ENCODE data around the gene RBM10. TPM values are rescaled to one million over a fixed set of nuclear protein-coding genes. Genes with fewer than 3 reads are reported as not detected.

RBM10 gene
- total RNA-seq, 1 experiment from 2014 or later: 56.9 TPM

GRCh38 chrX:47174846-47175587, 30.0 kb downstream of the RBM10 start (continued):
- TF ChIP-seq, protein P1, sequence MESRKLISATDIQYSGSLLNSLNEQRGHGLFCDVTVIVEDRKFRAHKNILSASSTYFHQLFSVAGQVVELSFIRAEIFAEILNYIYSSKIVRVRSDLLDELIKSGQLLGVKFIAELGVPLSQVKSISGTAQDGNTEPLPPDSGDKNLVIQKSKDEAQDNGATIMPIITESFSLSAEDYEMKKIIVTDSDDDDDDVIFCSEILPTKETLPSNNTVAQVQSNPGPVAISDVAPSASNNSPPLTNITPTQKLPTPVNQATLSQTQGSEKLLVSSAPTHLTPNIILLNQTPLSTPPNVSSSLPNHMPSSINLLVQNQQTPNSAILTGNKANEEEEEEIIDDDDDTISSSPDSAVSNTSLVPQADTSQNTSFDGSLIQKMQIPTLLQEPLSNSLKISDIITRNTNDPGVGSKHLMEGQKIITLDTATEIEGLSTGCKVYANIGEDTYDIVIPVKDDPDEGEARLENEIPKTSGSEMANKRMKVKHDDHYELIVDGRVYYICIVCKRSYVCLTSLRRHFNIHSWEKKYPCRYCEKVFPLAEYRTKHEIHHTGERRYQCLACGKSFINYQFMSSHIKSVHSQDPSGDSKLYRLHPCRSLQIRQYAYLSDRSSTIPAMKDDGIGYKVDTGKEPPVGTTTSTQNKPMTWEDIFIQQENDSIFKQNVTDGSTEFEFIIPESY (IDR thresholded peaks at IDR 0.05; ENCODE audit: extremely low read depth, insufficient replicate concordance, low read length): no peak
- TF ChIP-seq YY1 (IDR thresholded peaks at IDR 0.05; ENCODE audit: extremely low read depth, insufficient replicate concordance, low read depth, low read length): no peak

DNA sequence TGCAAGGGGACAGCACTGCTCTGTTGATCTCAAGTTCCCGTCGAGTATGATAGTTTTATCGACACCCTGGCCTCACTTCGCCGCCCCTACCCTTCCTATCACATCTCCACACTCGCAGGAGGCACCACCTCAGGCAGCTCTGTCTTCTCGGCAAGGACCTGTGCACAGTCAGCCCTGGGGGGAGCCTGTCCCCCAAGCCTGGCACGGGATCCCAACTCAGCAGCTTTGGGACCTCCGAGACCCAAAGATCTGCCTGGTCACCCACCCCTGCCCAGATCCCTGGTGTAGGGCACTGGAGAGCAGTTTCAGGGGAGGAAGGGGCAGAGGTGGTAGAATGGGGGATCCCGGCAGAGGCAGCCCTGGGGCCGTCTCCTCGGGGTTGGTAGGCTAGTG, 30.6 kb downstream of the RBM10 start:
- ATAC-seq (no peak), DNase-seq (ENCODE audit: low read depth, low spot score) (no peak)
- H3K4me1 ChIP-seq (ENCODE audit: control insufficient read depth in 1 of 2, insufficient read depth in 2 of 2, low read length in 2 of 2): no peaks in the 10 kb centered on the region
- H3K9me2 ChIP-seq (ENCODE audit: insufficient read depth): no peaks in the 10 kb centered on the region
- H3K4me2 ChIP-seq (ENCODE audit: low read length): no peak overlapping the region
- no peaks in the 10 kb centered on the region for H3K27me3 ChIP-seq (ENCODE audit: insufficient read depth, low read length)
- intact Hi-C loops (cut with micrococcal nuclease): no loop called here
- CTCF ChIA-PET: no interaction called here
- H3K4me3 ChIP-seq (replicated peaks in 1 of 2; ENCODE audit: low read depth in 1 of 2, low read length in 2 of 2): no peak overlapping the region
- RAD21 ChIA-PET (ENCODE audit: low non-redundant PET in 1 of 2, low total read pairs in 2 of 2, uncharacterized antibody in 2 of 2, unreplicated experiment in 2 of 2): no interaction called here
- no peak overlapping the region for H2AFZ ChIP-seq (ENCODE audit: low read depth, low read length, poor library complexity, severe bottlenecking)
- no peak for TF ChIP-seq SRF (IDR thresholded peaks at IDR 0.05; ENCODE audit: low read depth)
- TF ChIP-seq YY1 (IDR thresholded peaks at IDR 0.05; ENCODE audit: extremely low read depth, insufficient replicate concordance, low read depth, low read length): no peak
- TF ChIP-seq, protein P2, sequence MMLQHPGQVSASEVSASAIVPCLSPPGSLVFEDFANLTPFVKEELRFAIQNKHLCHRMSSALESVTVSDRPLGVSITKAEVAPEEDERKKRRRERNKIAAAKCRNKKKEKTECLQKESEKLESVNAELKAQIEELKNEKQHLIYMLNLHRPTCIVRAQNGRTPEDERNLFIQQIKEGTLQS (IDR thresholded peaks at IDR 0.05): no peak
- no peak for TF ChIP-seq CEBPB (IDR thresholded peaks at IDR 0.05; ENCODE audit: low read depth)
- TF ChIP-seq EGR1 (IDR thresholded peaks at IDR 0.05; ENCODE audit: low read depth): no peak
- TF ChIP-seq ELF1 (IDR thresholded peaks at IDR 0.05; ENCODE audit: borderline replicate concordance, low read depth): no peak
- no peak for TF ChIP-seq POLR2A (IDR thresholded peaks at IDR 0.05; ENCODE audit: borderline replicate concordance, extremely low read depth, insufficient read depth, insufficient read length)
- TF ChIP-seq, protein P1 (IDR thresholded peaks at IDR 0.05; ENCODE audit: extremely low read depth, insufficient replicate concordance, low read length): no peak
- no peaks in the 10 kb centered on the region for H3K36me3 ChIP-seq (ENCODE audit: control insufficient read depth in 1 of 2, insufficient read depth in 2 of 2, low read length in 2 of 2)
- POLR2A ChIA-PET: no interaction called here
- no peaks in the 10 kb centered on the region for H3K79me2 ChIP-seq (ENCODE audit: insufficient read depth, low read length)
- H3K27ac ChIP-seq (ENCODE audit: low read depth, low read length): no peak overlapping the region
- no TSS peak for BruUV-seq (replicated peaks)
- H4K20me1 ChIP-seq (ENCODE audit: insufficient read depth): no peaks in the 10 kb centered on the region
- no peak overlapping the region for H3K9ac ChIP-seq (ENCODE audit: low read length)
- no peaks in the 10 kb centered on the region for H3K9me3 ChIP-seq (ENCODE audit: control insufficient read depth in 1 of 2, insufficient read depth in 1 of 2, low read depth in 1 of 2, low read length in 2 of 2)
